Smooth muscle cell (in vitro differentiated cells): ENCODE results near the gene KCNK17. TPM values are rescaled to one million over a fixed set of nuclear protein-coding genes. Genes with fewer than 3 reads are reported as not detected.

Experiments used
- DNase-seq: peaks from one replicate; lab custom pipeline; 2025; ENCODE audit not compliant: unreplicated experiment; lab: John Stamatoyannopoulos, UW
- H2AFZ ChIP-seq: fragments of 200-600 bp; sonication (generic); 2 replicates; pipeline ENCODE4 v1.6.0; 2016; ENCODE audit warnings: antibody characterized with exemption, low read depth, mild to moderate bottlenecking
- H3F3A ChIP-seq: fragments of 200-600 bp; sonication (generic); 2 replicates; pipeline ENCODE4 v1.6.0; 2017; ENCODE audit warnings: antibody characterized with exemption, low read depth
- H3K27ac ChIP-seq: fragments of 200-600 bp; sonication (generic); 2 replicates; pipeline ENCODE4 v1.5.1; 2016; ENCODE audit warnings: low read depth, mild to moderate bottlenecking
- H3K27me3 ChIP-seq: fragments of 200-600 bp; sonication (generic); 2 replicates; pipeline ENCODE4 v1.6.1; 2016; ENCODE audit warnings: low read depth, mild to moderate bottlenecking
- H3K36me3 ChIP-seq: fragments of 200-600 bp; sonication (generic); 2 replicates; pipeline ENCODE4 v1.5.1; 2016; ENCODE audit warnings: low read depth
- H3K4me1 ChIP-seq: fragments of 200-600 bp; sonication (generic); 2 replicates; pipeline ENCODE4 v1.5.1; 2016; ENCODE audit warnings: low read depth
- H3K4me2 ChIP-seq: fragments of 200-600 bp; sonication (generic); 2 replicates; pipeline ENCODE4 v1.6.0; 2016; ENCODE audit warnings: mild to moderate bottlenecking
- H3K4me3 ChIP-seq: fragments of 200-600 bp; sonication (generic); 2 replicates; pipeline ENCODE4 v1.5.1; 2016; ENCODE audit warnings: mild to moderate bottlenecking
- H3K79me2 ChIP-seq: fragments of 200-600 bp; sonication (generic); 2 replicates; pipeline ENCODE4 v1.6.0; 2016; ENCODE audit warnings: low read depth, mild to moderate bottlenecking
- H3K9ac ChIP-seq: fragments of 200-600 bp; sonication (generic); 2 replicates; pipeline ENCODE4 v1.6.0; 2016; ENCODE audit warnings: low read depth
- H3K9me3 ChIP-seq: fragments of 200-600 bp; sonication (generic); replicated peaks from 2 replicates; pipeline ENCODE4 v1.5.1; 2016; ENCODE audit warnings: low read depth
- H4K20me1 ChIP-seq: fragments of 200-600 bp; sonication (generic); 2 replicates; pipeline ENCODE4 v1.6.0; 2016; ENCODE audit warnings: low read depth
- WGBS: methylation state at CpG from one replicate; pipeline ENCODE4 v1.1.7; 2016; ENCODE audit warnings: low lambda C conversion rate; 5-methylcytosine and 5-hydroxymethylcytosine counted together
- polyA plus RNA-seq: library from polyadenylated mRNA; unstranded; fragments of >200 nt; fragmentation: Nextera tagmentation; extraction: Ambion mirVana; gene quantifications from 2 replicates; pipeline ENCODE4 v1.2.1, GENCODE V29; 2016
- total RNA-seq: library from RNA; depleted of rRNA; stranded (reverse); fragments of >200 nt; gene quantifications from 2 replicates; pipeline ENCODE4 v1.2.3, GENCODE V29; 2014
- TF ChIP-seq, protein P1 (sequence below): fragments of 200-600 bp; sonication (generic); IDR thresholded peaks from 2 replicates; pipeline ENCODE4 v1.5.1; 2017; ENCODE audit warnings: borderline replicate concordance, mild to moderate bottlenecking, antibody characterized with exemption; ENCODE audit not compliant: insufficient read depth, poor library complexity, severe bottlenecking

The KCNK17 gene
- total and polyA plus RNA-seq, 2 experiments from 2014 or later: not detected

- no peak overlapping the region for H3K4me3 ChIP-seq
- no peaks in the 10 kb centered on the region for H3K4me1 ChIP-seq
- H4K20me1 ChIP-seq: no peaks in the 10 kb centered on the region
- 87% methylated on average over 18 of the region's 18 CpGs for WGBS
- no peak overlapping the region for H2AFZ ChIP-seq
- no peak overlapping the region for H3K27ac ChIP-seq
- H3K79me2 ChIP-seq: no peaks in the 10 kb centered on the region
- TF ChIP-seq, protein P1, sequence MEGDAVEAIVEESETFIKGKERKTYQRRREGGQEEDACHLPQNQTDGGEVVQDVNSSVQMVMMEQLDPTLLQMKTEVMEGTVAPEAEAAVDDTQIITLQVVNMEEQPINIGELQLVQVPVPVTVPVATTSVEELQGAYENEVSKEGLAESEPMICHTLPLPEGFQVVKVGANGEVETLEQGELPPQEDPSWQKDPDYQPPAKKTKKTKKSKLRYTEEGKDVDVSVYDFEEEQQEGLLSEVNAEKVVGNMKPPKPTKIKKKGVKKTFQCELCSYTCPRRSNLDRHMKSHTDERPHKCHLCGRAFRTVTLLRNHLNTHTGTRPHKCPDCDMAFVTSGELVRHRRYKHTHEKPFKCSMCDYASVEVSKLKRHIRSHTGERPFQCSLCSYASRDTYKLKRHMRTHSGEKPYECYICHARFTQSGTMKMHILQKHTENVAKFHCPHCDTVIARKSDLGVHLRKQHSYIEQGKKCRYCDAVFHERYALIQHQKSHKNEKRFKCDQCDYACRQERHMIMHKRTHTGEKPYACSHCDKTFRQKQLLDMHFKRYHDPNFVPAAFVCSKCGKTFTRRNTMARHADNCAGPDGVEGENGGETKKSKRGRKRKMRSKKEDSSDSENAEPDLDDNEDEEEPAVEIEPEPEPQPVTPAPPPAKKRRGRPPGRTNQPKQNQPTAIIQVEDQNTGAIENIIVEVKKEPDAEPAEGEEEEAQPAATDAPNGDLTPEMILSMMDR: no peak
- H3K9me3 ChIP-seq: no peaks in the 10 kb centered on the region
- DNase-seq: no peak
- H3K9ac ChIP-seq: no peak overlapping the region
- no peaks in the 10 kb centered on the region for H3F3A ChIP-seq
- H3K36me3 ChIP-seq: no peaks in the 10 kb centered on the region
- H3K27me3 ChIP-seq: peaks cover 33% of the 10 kb centered on the region
- H3K4me2 ChIP-seq: no peak overlapping the region
Observed at GRCh38 chr6:39296745-39297640, 17.2 kb downstream of the KCNK17 start.

GRCh38 chr6:39295611-39296011 is 18.6 kb downstream of the KCNK17 start:
- 65% methylated on average over 5 of the region's 5 CpGs for WGBS
- Histone ChIP-seq H3K36me3 (no peaks in the 10 kb centered on the region), H3F3A (no peaks in the 10 kb centered on the region), H3K9me3 (no peaks in the 10 kb centered on the region), H3K27ac (no peak overlapping the region), H3K9ac (no peak overlapping the region), H3K4me3 (no peak overlapping the region), H4K20me1 (no peaks in the 10 kb centered on the region), H3K4me2 (no peak overlapping the region), H3K4me1 (peaks cover 6% of the 10 kb centered on the region), H3K27me3 (peaks cover 28% of the 10 kb centered on the region), H2AFZ (no peak overlapping the region), H3K79me2 (no peaks in the 10 kb centered on the region)
- TF ChIP-seq, protein P1: no peak
- DNase-seq: no peak

GRCh38 chr6:39294899-39295298 is 19.3 kb downstream of the KCNK17 start:
- 78% methylated on average over 1 of the region's 1 CpG for WGBS
- H3K27me3 ChIP-seq: peaks cover 28% of the 10 kb centered on the region
- H4K20me1 ChIP-seq: no peaks in the 10 kb centered on the region
- H3K9ac ChIP-seq: no peak overlapping the region
- H3K27ac ChIP-seq: no peak overlapping the region
- no peaks in the 10 kb centered on the region for H3K9me3 ChIP-seq
- H3K4me1 ChIP-seq: peaks cover 6% of the 10 kb centered on the region
- no peak for DNase-seq
- H2AFZ ChIP-seq: no peak overlapping the region
- H3K4me3 ChIP-seq: no peak overlapping the region
- H3K36me3 ChIP-seq: no peaks in the 10 kb centered on the region
- no peaks in the 10 kb centered on the region for H3K79me2 ChIP-seq
- TF ChIP-seq, protein P1: no peak
- no peaks in the 10 kb centered on the region for H3F3A ChIP-seq
- H3K4me2 ChIP-seq: no peak overlapping the region
